ENCODE data around the gene SLC6A16. TPM values are rescaled to one million over a fixed set of nuclear protein-coding genes. Genes with fewer than 3 reads are reported as not detected.
A peak's percentile ranks its signal among the peaks of the same experiment; 100 is the strongest.
"Not testable (repeated sequence)": the region's sequence is repeated elsewhere in the genome, so short reads cannot be mapped to it uniquely, and the experiment has no call there.

SLC6A16 gene
- total RNA-seq, 6 experiments from 2014 or later: 0.26 to 0.53 (median 0.40) TPM; not detected in 1

- no peak for TF ChIP-seq CTCF (IDR thresholded peaks at IDR 0.05)
- DNase-seq: no peak
- H3K9me3 Mint-ChIP-seq: no peaks in the 10 kb centered on the region
- no peaks in the 10 kb centered on the region; the same call in 1 of the 2 replicates for H3K4me1 Mint-ChIP-seq (ENCODE audit: low read depth)
- H3K27me3 Mint-ChIP-seq (ENCODE audit: insufficient read depth): peaks cover 13% of the 10 kb centered on the region
- no peak overlapping the region; the same call in 1 of the 2 replicates for H3K27ac Mint-ChIP-seq
- H3K36me3 Mint-ChIP-seq (ENCODE audit: low read depth): no peaks in the 10 kb centered on the region
- no peak overlapping the region for H3K4me3 Mint-ChIP-seq
Observed at GRCh38 chr19:49328741-49329140, 3.8 kb upstream of the SLC6A16 start.

GRCh38 chr19:49327878-49328544, 3.0 kb upstream of the SLC6A16 start:
- no peak overlapping the region for H3K4me3 Mint-ChIP-seq
- H3K27ac Mint-ChIP-seq: no peak overlapping the region
- H3K9me3 Mint-ChIP-seq: no peaks in the 10 kb centered on the region
- peak; percentile 43 for DNase-seq
- no peaks in the 10 kb centered on the region; the same call in 1 of the 2 replicates for H3K4me1 Mint-ChIP-seq (ENCODE audit: low read depth)
- no peaks in the 10 kb centered on the region for H3K36me3 Mint-ChIP-seq (ENCODE audit: low read depth)
- peaks cover 9% of the 10 kb centered on the region for H3K27me3 Mint-ChIP-seq (ENCODE audit: insufficient read depth)
- peak; percentile 81 for TF ChIP-seq CTCF (IDR thresholded peaks at IDR 0.05)

GRCh38 chr19:49326165-49326704, 1.2 kb upstream of the SLC6A16 start:
- peaks cover 4% of the 10 kb centered on the region; the same call in 1 of the 2 replicates for H3K9me3 Mint-ChIP-seq
- H3K4me3 Mint-ChIP-seq: no peak overlapping the region; the same call in 1 of the 2 replicates
- no peaks in the 10 kb centered on the region; the same call in 1 of the 2 replicates for H3K4me1 Mint-ChIP-seq (ENCODE audit: low read depth)
- no peak for TF ChIP-seq CTCF (IDR thresholded peaks at IDR 0.05)
- H3K27ac Mint-ChIP-seq: no peak overlapping the region
- no peak for DNase-seq
- H3K27me3 Mint-ChIP-seq (ENCODE audit: insufficient read depth): peaks cover 4% of the 10 kb centered on the region
- H3K36me3 Mint-ChIP-seq (ENCODE audit: low read depth): no peaks in the 10 kb centered on the region; the same call in 1 of the 2 replicates

- not testable (repeated sequence) for H3K36me3 Mint-ChIP-seq (ENCODE audit: low read depth); DNase-seq; H3K4me1 Mint-ChIP-seq (ENCODE audit: low read depth); H3K4me3 Mint-ChIP-seq; H3K27me3 Mint-ChIP-seq (ENCODE audit: insufficient read depth); H3K27ac Mint-ChIP-seq; H3K9me3 Mint-ChIP-seq
Observed at GRCh38 chr19:49325756-49326155, 765 bp upstream of the SLC6A16 start.

- no peaks in the 10 kb centered on the region for H3K4me1 Mint-ChIP-seq (ENCODE audit: low read depth)
- H3K27ac Mint-ChIP-seq: no peak overlapping the region
- peaks cover 3% of the 10 kb centered on the region; the same call in 1 of the 2 replicates for H3K27me3 Mint-ChIP-seq (ENCODE audit: insufficient read depth)
- no peak for DNase-seq
- H3K9me3 Mint-ChIP-seq: peaks cover 15% of the 10 kb centered on the region
- H3K36me3 Mint-ChIP-seq (ENCODE audit: low read depth): peaks cover 9% of the 10 kb centered on the region
- TF ChIP-seq CTCF (IDR thresholded peaks at IDR 0.05): no peak
- no peak overlapping the region for H3K4me3 Mint-ChIP-seq
Observed at GRCh38 chr19:49318296-49318695, 6.7 kb downstream of the SLC6A16 start.

GRCh38 chr19:49316284-49316683, 8.7 kb downstream of the SLC6A16 start:
- no peak for TF ChIP-seq CTCF (IDR thresholded peaks at IDR 0.05)
- no peak overlapping the region for H3K27ac Mint-ChIP-seq
- no peak for DNase-seq
- peaks cover 5% of the 10 kb centered on the region; the same call in 1 of the 2 replicates for H3K27me3 Mint-ChIP-seq (ENCODE audit: insufficient read depth)
- H3K9me3 Mint-ChIP-seq: peaks cover 11% of the 10 kb centered on the region
- no peak overlapping the region for H3K4me3 Mint-ChIP-seq
- H3K36me3 Mint-ChIP-seq (ENCODE audit: low read depth): peaks cover 9% of the 10 kb centered on the region
- no peaks in the 10 kb centered on the region for H3K4me1 Mint-ChIP-seq (ENCODE audit: low read depth)
